ENCODE results near the gene FSTL3.
"Not testable (repeated sequence)": the region's sequence is repeated elsewhere in the genome, so short reads cannot be mapped to it uniquely, and the experiment has no call there.

FSTL3 gene

GRCh38 chr19:682678-683320, 6.6 kb downstream of the FSTL3 start:
- no peak for DNase-seq

- DNase-seq: no peak
These were observed 9.3 kb downstream of the FSTL3 start for GRCh38 chr19:685454-685931.

GRCh38 chr19:686589-687297, 10.6 kb downstream of the FSTL3 start:
- no peak for DNase-seq

GRCh38 chr19:687569-688166, 11.5 kb downstream of the FSTL3 start:
- no peak for DNase-seq

GRCh38 chr19:688214-688613, 12.0 kb downstream of the FSTL3 start:
- no peak for DNase-seq

- no peak for DNase-seq
These were observed 12.8 kb downstream of the FSTL3 start for GRCh38 chr19:688992-689391.

- no peak for DNase-seq
These were observed 14.0 kb downstream of the FSTL3 start for GRCh38 chr19:690203-690602.

GRCh38 chr19:694481-695351, 18.5 kb downstream of the FSTL3 start:
- no peak for DNase-seq

GRCh38 chr19:695352-695949, 19.3 kb downstream of the FSTL3 start, which contains the start of gene PRSS57:
TSS of gene PRSS57 (minus strand) at chr19:695452. CDS start at chr19:695430, 22 bp downstream.
- no peak for DNase-seq

- DNase-seq: not testable (repeated sequence)
These were observed 22.3 kb downstream of the FSTL3 start for GRCh38 chr19:698529-698928.

GRCh38 chr19:699885-700284, 23.7 kb downstream of the FSTL3 start:
- DNase-seq: not testable (repeated sequence)

GRCh38 chr19:702847-703246, 26.7 kb downstream of the FSTL3 start:
- not testable (repeated sequence) for DNase-seq

- DNase-seq: no peak
These were observed 27.1 kb downstream of the FSTL3 start for GRCh38 chr19:703329-703650.

- DNase-seq: peak; percentile 74
These were observed 27.7 kb downstream of the FSTL3 start for GRCh38 chr19:703651-704446.

- no peak for DNase-seq
These were observed 28.2 kb downstream of the FSTL3 start for GRCh38 chr19:704447-704741.

GRCh38 chr19:708154-709143, 32.3 kb downstream of the FSTL3 start, which contains the start of gene PALM:
TSS of gene PALM (plus strand) at chr19:708935. CDS start at chr19:709147, 212 bp downstream.
- peak; percentile 12 for DNase-seq

GRCh38 chr19:709196-709964, 33.2 kb downstream of the FSTL3 start:
- no peak for DNase-seq

- DNase-seq: no peak
These were observed 33.9 kb downstream of the FSTL3 start for GRCh38 chr19:709965-710571.

- no peak for DNase-seq
These were observed 34.6 kb downstream of the FSTL3 start for GRCh38 chr19:710767-711166.
